ENCODE results near the gene RSRC1. TPM values are rescaled to one million over a fixed set of nuclear protein-coding genes. Genes with fewer than 3 reads are reported as not detected.

Gene RSRC1
- total RNA-seq, 2 donors from 2014 or later: 28.5 to 32.0 TPM

DNA sequence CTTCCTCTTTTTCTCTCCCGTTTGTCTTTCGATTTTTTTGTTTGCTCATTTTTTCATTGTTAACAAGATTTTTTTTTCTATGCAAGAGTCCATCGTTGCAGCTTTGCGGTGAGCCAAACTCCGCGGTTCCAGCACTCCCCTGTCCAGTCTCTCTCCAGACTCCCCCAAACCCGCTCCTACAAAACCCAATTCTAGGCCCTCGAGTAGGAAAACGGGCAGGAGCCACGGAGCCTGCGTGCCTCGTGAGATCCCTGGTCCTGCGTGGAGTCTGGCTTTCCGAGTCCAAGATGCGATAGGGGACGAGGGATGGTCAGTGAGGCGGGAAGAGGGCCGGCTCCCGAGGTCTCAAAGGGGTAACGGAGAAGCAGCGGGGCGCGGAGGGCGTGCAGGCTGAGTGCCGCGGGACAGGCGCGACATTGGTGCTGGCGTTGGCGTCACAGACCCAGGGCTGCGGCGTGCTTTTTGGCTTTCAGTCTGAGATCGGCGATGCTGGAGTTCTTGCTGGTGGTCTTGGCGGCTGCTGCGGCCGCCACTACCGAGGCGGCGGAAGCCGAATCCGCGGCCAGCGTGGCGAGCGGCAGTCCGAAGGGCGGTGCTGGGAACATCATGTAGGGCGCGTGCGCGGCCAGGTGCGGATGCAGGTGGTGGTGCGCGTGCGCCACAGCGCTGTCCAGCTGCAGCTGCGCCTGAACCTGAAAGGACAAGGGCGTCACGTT is 12.1 kb upstream of the RSRC1 start:
- Histone ChIP-seq H3K9ac (ENCODE audit: low read depth in 2 of 2, low read length in 2 of 2) (peak overlapping the region in 1 of 2 donors; percentile 26), H3K27ac (no peak overlapping the region), H3K36me3 (no peaks in the 10 kb centered on the region), H3K4me1 (no peaks in the 10 kb centered on the region), H3K27me3 (peaks cover 89% of the 10 kb centered on the region), H3K4me3 (peak overlapping the region; percentile 57), H3K9me3 (no peaks in the 10 kb centered on the region)
- intact Hi-C loops (cut with DNase I): no loop called here
- TF ChIP-seq, protein P1, sequence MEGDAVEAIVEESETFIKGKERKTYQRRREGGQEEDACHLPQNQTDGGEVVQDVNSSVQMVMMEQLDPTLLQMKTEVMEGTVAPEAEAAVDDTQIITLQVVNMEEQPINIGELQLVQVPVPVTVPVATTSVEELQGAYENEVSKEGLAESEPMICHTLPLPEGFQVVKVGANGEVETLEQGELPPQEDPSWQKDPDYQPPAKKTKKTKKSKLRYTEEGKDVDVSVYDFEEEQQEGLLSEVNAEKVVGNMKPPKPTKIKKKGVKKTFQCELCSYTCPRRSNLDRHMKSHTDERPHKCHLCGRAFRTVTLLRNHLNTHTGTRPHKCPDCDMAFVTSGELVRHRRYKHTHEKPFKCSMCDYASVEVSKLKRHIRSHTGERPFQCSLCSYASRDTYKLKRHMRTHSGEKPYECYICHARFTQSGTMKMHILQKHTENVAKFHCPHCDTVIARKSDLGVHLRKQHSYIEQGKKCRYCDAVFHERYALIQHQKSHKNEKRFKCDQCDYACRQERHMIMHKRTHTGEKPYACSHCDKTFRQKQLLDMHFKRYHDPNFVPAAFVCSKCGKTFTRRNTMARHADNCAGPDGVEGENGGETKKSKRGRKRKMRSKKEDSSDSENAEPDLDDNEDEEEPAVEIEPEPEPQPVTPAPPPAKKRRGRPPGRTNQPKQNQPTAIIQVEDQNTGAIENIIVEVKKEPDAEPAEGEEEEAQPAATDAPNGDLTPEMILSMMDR (IDR thresholded peaks at IDR 0.05): no peak
- DNase-seq: peak; percentile 83

DNA sequence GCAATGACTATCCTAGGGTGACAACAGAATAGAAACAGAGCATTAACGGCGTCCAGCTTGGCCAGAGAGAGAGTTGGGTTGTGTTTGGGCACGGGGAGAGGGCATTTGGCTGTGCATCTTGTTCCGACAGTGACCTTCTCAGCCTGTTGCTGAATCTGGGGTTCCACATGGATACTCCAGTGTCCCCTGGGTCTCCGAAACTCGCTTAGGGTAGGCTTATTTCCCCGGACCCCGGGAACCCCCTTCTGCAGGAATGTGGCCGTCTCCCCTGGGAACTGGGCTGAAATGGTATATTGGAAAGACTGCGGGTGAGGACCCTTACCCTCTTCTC is 11.6 kb upstream of the RSRC1 start:
- no peaks in the 10 kb centered on the region for H3K4me1 ChIP-seq
- no peak for DNase-seq
- no peak overlapping the region for H3K27ac ChIP-seq
- H3K9me3 ChIP-seq: no peaks in the 10 kb centered on the region
- intact Hi-C loops (cut with DNase I): no loop called here
- H3K36me3 ChIP-seq: no peaks in the 10 kb centered on the region
- TF ChIP-seq, protein P1 (IDR thresholded peaks at IDR 0.05): no peak
- H3K9ac ChIP-seq (ENCODE audit: low read depth in 2 of 2, low read length in 2 of 2): no peak overlapping the region
- H3K27me3 ChIP-seq: peaks cover 94% of the 10 kb centered on the region
- peak overlapping the region; percentile 57 for H3K4me3 ChIP-seq

DNA sequence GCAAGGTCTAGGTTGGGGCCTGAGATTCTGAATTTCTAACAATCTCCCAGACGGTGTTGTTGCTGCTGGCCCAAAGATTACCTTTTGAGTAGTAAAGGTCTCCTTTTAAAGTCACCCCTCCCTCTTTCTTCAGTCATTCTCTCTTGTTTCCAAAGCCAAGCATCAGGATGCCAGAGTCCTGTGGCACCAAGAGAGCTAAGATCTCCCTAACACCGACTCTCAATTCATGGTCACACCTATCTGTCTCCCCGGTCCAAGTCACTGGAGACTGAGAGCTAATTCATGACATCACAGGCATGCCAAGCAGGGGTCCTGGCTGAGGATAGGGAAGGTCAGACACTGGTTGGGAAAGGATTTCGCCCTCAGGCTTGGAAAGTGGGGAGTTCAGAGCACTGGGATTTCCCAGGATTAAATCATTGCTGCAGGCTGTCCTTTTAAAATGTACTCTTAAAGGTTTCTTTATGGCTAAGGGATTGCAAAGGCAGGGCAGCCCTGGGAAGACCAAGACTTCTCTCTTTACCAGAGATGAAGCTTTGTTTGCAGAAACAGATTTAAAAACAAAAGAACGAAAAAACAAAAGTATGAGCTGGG is 11.0 kb upstream of the RSRC1 start:
- Histone ChIP-seq H3K27me3 (peaks cover 97% of the 10 kb centered on the region), H3K9ac (ENCODE audit: low read depth in 2 of 2, low read length in 2 of 2) (no peak overlapping the region), H3K36me3 (no peaks in the 10 kb centered on the region), H3K4me1 (peaks cover 2% of the 10 kb centered on the region), H3K27ac (no peak overlapping the region), H3K9me3 (no peaks in the 10 kb centered on the region), H3K4me3 (no peak overlapping the region)
- TF ChIP-seq, protein P1 (IDR thresholded peaks at IDR 0.05): no peak
- intact Hi-C loops (cut with DNase I): no loop called here
- no peak for DNase-seq

DNA sequence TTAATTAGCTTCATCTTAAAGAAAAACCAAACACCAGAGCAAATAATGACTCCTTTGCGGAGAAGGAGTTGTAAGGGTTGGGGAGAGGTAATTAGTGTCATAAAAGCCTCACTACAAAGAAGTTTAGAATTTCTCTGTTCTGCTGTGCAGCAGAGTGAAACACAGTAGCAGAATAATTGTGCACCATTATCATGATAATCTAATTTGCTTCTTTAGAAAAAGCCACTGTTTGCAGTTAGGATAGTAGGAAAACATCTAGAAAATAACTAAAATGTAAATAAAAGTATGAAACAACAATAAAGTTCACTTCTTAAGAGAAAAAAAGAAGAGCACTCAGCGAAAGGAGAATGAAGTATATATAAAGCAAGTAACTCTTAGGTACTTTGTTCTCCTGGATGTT is 9.2 kb upstream of the RSRC1 start:
- TF ChIP-seq, protein P1 (IDR thresholded peaks at IDR 0.05): no peak
- no peak overlapping the region for H3K27ac ChIP-seq
- intact Hi-C loops (cut with DNase I): no loop called here

DNA sequence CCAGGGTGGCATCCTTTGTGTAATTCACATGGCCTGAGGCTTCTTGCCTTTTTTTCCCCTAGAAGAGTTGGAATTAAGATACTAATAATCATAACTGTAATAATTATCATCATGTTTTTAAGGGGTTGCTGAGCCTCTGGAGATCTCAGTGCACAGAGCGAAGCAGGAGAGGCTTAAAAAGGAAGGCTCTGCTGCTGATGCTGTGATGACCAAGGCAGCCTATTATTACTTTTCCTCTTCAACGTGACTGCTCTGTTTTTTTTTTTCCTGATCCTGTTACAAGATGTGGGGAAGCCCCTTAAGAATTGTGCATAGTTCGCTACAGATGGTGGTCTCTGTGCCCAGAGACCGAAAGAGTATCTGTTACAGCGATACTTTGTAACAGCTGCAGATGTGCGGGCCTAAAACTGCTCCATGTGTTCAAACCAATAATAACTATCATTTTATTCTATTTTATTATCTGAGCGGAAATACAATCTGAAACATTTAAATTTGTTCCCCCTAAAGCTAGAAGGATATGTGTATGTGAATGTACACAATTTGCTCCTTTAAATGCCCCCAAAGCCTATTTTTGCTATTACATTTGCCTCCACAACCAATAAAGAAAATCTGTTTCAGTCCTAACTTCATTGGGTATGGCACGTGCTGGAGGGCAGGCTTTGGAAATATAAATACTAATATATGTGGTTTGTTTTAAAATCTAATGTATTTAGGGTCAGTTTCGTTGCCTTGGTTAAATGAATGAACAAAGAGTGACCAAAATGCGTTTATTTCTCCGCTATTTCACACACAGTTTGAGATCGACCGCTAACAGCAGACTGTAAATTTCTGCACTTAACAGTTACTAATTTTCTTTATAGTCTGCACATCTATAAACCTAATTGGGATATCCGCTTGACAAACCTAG is 8.3 kb upstream of the RSRC1 start:
- no peak for DNase-seq
- intact Hi-C loops (cut with DNase I): no loop called here
- TF ChIP-seq, protein P1 (IDR thresholded peaks at IDR 0.05): no peak
- peaks cover 92% of the 10 kb centered on the region for H3K27me3 ChIP-seq
- H3K4me3 ChIP-seq: no peak overlapping the region
- H3K9me3 ChIP-seq: no peaks in the 10 kb centered on the region
- H3K9ac ChIP-seq (ENCODE audit: low read depth in 2 of 2, low read length in 2 of 2): no peak overlapping the region
- no peaks in the 10 kb centered on the region for H3K36me3 ChIP-seq
- peaks cover 14% of the 10 kb centered on the region for H3K4me1 ChIP-seq
- no peak overlapping the region for H3K27ac ChIP-seq

More for the DNA sequence above, 9.2 kb upstream of the RSRC1 start:
- peaks cover 97% of the 10 kb centered on the region for H3K27me3 ChIP-seq
- DNase-seq: no peak
- H3K4me1 ChIP-seq: peaks cover 14% of the 10 kb centered on the region
- no peak overlapping the region for H3K9ac ChIP-seq (ENCODE audit: low read depth in 2 of 2, low read length in 2 of 2)
- H3K4me3 ChIP-seq: no peak overlapping the region
- H3K9me3 ChIP-seq: no peaks in the 10 kb centered on the region
- no peaks in the 10 kb centered on the region for H3K36me3 ChIP-seq
